IPS-NIHi7 (cell line): ENCODE results near the gene VPS13D.

Experiments used
- DNase-seq: peaks from one replicate; pipeline ENCODE4 v3.0.0; 2012; ENCODE audit warnings: mixed read lengths; ENCODE audit errors: extremely low spot score

Gene VPS13D

DNA sequence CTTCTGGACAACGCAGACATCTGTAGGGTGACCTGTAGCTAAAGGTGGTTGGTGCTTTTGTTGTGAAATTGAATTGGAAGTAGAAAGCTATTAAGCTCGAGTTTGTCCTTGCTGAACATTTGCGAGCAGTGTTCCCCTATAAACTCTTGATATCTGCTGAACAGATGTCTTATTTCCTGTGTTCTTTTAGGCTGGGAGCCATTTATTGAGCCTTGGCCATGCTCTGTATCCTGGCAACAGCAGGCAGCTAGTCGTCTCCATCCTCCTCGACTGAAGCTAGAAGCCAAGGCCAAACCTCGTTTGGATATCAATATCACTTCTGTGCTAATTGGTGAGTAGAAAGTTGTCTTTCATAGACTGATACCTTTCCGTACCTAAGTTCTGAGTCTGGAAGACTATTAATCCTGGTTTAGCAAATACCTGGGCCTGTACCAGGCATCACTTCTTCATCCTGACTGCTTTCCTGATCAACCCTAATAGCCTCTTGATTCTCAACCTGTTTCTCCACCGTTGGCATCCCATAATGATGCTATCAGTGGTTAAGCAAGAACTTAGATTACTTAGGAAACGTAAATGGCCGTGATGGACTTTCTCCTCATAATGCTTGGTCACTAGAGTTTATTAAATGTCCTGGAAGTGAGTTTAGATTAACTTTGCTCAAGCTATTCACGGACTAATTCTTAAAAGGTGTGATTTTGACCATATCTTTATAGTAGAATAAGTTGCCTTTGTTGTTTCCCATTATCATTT lies 103.4 kb downstream of the VPS13D start:
- no peak for DNase-seq

DNA sequence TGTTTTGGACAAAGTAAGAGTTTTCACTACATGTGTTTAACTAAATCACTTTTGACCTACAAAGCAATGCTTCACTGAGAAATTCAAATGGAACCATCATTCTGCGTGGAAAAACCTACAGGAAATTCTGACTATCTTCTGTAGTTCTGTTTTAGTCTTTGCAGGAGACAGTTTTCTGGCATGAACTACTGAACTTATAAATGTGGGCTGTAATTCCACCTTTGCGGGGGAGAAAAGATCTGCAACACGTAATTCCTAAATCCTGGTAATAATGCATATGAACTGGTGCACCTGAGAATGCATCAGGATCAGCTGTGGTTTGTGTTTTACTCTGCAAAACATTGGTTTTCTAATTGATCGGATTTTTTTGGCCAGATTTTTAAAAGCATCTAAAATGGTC lies 106.0 kb downstream of the VPS13D start:
- no peak for DNase-seq

GRCh38 chr1:12336413-12336812 lies 106.6 kb downstream of the VPS13D start:
- DNase-seq: no peak

DNA sequence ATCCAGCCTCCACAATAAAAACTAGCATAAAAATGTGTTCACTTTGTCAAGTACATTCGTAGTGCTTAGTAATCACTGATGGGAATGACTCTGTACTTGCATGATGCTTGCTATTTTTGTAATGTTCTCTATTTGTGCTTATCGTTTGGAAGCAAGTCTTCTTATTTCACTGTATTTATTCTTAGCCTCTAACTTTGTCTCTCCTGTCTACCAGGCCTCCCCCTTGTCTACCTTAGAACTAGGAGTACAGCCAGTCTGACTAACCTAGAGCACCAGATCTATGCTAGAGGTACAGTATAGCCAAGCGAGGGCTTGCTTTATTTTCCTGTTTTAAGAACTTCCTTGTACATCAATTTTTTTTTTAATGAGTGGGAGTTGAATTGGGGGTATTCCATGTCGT lies 108.2 kb downstream of the VPS13D start:
- no peak for DNase-seq

DNA sequence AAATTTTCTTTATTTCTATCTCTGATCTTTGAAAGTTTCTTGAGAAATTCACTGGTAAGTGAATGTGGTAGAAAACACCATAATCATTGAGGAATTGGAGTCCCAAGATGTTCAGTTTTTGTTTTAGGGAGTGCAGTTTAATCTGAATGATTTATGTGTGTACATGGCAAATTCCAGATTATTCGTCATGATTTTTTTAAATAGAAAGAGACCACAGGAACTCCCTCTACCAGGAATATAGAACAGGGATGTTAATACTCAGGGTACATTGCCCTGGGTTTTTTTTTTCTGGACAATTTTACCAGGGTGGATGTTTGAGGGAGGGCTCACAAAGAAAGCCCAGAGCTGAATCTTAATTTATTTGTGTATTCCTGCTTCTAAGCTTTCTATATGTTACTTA lies 109.0 kb downstream of the VPS13D start:
- no peak for DNase-seq

- peak; percentile 31 for DNase-seq
Measured at GRCh38 chr1:12339396-12339795, 109.6 kb downstream of the VPS13D start.

GRCh38 chr1:12339811-12340543 lies 110.1 kb downstream of the VPS13D start:
- DNase-seq: no peak

GRCh38 chr1:12340544-12340930 lies 110.7 kb downstream of the VPS13D start:
- no peak for DNase-seq

DNA sequence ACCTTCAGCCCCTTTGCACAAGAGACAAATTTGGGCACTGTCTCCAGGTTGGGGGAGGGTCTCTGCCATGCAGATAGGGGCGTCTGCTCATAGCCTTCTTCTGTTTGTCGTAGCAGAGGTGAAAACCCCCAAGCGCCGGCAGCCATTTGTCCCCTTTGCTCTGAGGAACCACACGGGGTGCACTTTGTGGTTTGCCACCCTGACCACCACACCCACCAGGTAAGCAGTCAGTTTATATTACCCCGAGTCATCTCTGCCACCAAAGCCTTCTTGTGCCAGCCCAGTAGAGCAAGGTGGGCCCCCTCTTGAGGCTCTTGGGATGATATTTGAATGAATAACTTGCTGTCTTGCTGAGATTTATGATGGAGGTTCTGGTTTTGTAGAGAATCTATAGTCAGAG lies 111.8 kb downstream of the VPS13D start:
- no peak for DNase-seq

DNA sequence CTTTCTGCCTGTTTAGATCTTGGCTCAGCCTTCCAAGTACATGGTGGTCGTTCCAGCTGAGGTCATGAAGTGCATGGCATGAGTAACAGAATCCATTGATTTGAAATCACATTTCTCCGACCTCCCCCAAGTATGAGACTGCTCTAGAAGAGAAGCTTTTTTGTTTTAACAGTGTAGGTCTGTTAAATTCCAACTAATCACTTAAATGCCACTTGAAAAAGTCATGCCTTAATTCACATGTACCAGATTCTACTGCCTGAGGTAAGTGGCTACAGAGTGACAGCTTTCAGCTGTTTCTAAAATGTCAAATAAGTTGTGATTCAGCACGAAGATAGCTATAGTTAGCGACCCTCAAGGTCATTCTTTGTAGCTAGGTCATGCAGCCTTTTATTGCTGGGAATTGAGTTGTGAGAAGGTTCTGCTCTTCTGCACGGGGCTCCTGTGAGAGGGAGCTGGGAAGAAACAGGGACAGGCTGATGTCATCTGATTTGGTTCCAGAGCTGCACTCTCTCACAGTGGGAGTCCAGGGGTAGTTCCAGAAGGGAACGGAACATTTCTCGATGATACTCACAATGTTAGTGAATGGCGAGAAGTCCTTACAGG lies 112.7 kb downstream of the VPS13D start:
- no peak for DNase-seq

DNA sequence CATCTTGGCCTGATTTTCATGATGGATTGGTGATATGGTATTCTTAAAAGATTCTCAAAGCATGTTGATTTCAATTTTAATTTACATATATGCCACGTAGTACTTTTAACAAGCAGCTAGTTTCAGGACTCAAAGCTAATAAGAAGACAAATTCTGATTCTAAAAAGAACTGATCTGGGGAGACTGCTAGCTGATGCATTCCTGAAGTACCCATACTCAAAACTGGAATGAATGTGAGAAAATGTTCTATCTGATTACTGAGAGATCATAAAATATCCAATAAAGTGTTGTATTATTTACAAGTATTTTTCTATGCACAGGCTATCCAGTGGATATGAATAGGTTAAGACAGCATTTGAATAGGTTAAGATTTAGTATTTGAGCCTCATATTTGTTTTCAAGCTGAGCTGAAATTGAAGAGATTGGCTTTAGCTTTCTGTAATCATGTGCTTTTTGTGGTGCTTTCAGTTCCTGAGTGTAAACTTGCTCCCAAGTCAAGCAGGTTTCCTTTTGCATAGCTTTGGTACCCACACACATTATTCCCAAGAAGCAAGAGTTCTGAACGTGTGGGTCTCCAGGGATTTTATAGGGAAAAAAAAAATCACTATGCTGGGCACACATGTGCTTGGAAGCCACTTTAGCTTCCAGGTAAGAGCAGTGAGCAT lies 114.1 kb downstream of the VPS13D start:
- no peak for DNase-seq

DNA sequence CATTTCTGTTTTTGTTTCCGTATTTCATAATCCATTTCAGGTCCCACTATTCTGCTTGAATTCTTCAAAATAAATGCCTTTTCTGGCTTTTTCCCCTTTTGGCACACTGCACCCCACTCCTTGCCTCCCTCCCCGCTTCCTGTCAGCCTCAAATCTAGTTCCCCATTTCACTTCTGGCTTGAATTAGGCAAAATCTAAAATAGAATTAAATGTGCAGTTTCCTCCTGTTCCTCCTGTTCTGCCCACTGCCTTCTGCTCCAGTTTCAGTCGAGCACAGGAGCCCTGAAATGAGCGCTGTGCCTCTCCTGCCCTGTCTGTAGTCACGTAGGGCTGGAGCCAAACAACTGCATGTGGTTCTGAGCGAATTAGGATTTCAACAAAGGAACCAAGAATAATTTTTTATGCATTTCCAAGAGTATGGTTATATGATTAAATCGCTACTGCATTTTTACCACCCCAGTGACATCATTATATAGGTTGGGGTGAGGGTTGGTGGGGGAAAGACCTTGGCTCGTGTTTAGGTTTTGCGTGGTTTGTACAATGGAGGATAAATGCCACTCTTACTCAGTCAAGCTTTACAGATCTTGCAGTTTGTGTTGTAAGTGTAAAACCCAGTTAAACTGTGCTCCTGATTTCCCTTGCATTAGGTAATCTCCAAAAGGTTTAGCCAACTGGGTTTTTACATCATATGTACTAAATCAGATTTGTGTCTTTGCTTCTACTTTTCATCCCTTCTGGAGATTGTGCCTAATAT lies 114.9 kb downstream of the VPS13D start:
- no peak for DNase-seq

- no peak for DNase-seq
Measured at GRCh38 chr1:12345350-12346217, 115.8 kb downstream of the VPS13D start.

DNA sequence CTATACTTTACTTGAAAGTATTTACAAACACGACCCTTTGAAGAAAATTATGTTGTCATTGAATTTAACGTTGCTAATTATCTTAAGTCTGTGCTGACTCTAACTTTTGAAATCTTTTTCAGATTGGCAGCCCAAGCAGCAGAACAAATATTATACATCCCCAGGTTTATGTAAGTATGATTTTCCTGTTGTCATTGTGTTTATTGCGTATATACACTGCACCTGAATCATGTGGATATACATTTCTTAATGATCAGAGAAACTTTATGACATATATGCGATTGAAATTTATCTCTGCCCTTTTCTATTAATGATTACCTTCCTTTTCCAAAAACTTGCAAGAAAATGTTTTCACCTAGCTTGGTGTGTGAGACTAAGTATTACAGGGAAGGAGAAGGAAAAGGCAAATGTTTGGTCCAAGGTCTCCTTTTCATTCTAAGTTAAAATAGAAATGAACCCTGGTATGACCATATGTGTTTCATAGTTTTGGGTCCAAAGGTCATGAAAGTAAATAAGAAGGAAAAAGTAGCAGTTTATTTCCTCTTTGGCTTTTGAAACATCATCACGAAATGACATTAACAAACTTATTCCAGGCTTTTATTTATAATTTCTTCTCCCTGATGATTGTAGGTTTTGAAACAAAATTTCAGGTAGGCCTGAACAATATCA lies 116.8 kb downstream of the VPS13D start:
- no peak for DNase-seq

GRCh38 chr1:12348113-12348512 lies 118.3 kb downstream of the VPS13D start:
- no peak for DNase-seq

- DNase-seq: no peak
Measured at GRCh38 chr1:12353981-12354380, 124.2 kb downstream of the VPS13D start.

DNA sequence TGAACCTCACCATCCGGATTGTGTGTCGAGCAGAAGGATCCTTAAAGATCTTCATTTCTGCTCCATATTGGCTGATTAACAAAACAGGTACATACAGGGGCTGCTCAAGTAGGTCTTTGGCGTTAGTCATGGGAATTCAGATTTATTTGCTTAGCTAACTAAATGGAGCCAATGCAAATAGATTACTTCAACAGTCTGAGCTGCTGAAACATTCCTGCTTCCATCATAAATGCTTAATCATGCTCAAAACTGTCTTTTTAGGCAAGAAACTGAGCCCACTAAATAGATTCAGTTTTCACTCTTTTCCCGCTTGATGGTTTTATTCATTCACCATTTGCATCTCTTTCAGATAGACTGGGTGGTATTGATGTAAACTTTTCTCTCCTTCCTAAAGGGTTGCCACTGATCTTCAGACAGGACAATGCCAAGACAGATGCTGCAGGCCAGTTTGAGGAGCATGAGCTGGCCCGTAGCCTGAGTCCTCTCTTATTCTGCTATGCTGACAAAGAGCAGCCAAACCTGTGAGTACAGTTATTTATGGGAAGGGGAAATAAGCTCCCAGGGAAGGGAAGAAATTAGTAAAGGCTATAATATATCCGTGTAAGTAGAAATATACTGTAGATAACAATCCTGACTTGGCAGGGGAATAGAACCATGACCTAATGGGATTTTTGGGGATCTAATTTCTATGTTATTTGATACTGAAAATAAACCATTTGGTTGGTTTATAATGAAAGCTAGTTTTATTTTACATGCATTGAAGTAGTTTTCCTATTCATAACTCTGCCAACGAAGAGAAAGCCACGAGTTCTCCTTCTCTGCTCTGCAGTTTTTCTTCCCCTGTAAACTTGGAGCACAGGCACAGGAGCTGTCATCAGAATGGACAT lies 126.4 kb downstream of the VPS13D start:
- DNase-seq: no peak

DNA sequence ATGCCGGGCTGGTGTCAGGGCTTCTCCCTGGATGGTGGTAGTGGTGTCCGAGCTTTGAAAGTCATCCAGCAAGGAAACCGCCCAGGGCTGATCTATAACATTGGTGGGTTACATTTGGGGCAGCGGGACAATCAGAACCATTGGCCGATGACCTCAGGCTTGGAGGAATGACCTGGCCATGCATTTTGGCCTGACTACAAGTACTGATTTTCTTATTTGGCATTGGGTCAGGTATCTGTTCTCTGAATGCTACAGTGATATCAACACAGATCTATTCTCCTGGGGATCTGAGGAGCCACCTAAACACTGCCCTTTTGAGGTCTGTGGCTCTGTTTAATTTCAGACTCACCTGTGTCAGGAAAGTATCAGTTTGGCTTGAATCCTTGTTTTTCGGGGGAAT lies 128.7 kb downstream of the VPS13D start:
- DNase-seq: no peak
